HG03378 (cell line): ENCODE measurements around the gene IFNAR2.
"Not testable (repeated sequence)": the region's sequence is repeated elsewhere in the genome, so short reads cannot be mapped to it uniquely, and the experiment has no call there.

Source experiments
- ATAC-seq: cut with Tn5 transposase; IDR thresholded peaks from one replicate; pipeline ENCODE4 v1.9.1; 2021; ENCODE audit warnings: mild to moderate bottlenecking, moderate library complexity; ENCODE audit not compliant: unreplicated experiment

IFNAR2 gene

DNA sequence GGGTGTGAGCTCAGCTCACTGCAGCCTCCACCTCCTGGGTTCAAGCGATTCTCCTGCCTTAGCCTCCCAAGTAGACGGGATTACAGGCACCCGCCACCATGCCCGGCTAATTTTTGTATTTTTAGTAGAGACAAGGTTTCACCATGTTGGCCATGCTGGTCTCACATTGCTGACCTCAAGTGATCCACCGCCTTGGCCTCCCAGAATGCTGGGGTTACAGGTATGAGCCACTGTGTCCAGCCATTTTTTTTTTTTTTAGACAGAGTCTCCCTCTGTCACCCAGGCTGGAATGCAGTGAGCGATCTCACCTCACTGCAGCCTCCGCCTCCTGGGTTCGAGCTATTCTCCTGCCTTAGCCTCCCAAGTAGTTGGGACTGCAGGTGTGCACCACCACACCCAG lies 13.1 kb downstream of the IFNAR2 start:
- ATAC-seq, result not testable (repeated sequence)

DNA sequence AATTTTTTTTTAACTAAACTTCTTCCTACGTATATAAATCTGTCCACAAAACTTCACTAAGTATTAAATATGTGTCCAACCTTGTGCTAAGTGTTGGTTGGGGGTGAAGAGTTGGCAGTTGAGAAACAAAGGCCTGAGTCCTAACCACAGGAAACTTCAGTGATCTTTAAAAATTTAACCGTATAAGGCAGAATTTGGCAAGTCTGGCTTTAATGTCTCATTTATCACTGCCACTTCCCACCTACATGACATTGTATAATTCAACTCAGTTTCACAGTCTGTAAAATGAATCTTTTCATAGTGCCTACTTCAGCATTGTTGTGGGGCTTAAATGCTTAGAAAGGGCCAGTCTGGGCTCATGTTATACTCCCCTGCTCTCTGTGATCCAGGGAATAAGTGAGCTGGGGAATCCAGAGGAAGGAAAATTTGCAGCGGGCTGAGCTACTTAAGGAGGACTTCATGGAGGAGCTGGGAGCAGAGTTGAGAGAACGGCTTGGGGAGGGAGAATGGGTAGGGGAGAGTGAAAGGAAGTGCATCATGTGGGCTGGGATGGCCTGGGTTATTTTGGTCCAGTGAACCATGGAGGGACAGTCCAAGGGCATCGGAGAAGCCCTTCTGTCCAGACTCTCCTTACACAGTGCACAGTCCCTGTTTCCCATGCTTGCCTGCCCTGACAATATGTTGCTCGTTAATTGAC lies 14.5 kb downstream of the IFNAR2 start:
- ATAC-seq, result no peak

DNA sequence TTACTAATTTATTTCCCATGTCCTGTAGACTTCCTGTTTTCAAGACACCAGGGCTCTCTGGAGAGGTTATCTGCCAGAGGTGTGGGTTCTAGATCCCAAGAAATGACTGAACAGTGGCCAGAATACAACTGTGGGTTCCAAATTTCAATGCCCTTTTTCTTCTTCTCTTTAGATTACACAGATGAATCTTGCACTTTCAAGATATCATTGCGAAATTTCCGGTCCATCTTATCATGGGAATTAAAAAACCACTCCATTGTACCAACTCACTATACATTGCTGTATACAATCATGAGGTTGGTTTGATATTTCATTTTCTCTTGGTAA lies 15.0 kb downstream of the IFNAR2 start:
- ATAC-seq, result no peak

DNA sequence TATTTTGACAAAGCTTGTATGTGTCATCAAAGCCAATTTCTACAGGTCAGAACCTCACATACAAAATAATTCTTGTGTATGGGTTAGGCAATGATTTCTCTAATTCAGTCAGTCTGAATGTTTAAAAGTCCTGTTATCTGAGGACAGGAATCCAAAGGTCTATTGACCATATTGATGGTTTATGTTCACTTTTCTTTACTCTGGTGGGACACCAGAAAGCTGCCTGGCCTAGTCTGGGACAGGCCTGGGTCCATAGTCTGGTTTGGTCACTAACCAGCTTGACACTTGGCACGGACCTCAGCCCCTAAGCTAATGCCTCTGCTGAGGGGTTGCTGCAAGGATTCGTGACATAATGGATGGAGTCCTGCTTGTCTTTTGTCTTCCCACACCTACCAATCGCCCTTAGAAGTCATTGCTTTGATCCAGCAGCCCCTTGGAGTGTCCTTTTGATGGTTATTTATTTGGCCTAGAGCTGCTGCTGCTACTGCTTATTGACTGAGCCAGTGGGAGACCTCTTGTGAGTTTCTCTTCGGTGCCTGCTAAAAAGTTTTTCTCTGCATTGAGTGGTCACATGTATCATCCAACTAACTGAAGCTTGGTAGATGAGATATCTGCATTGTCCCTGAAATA lies 15.7 kb downstream of the IFNAR2 start:
- ATAC-seq, result no peak

DNA sequence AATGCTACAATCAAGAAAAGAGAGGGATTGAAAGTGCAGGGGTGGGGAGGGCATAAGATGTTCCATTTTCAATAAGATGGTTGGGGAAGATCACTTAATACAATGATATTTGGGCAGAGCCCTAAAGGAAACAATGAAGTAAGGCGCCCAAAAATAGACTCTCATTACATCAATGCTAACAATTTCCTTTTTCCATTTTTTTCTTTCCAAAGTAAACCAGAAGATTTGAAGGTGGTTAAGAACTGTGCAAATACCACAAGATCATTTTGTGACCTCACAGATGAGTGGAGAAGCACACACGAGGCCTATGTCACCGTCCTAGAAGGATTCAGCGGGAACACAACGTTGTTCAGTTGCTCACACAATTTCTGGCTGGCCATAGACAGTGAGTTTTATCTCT lies 16.8 kb downstream of the IFNAR2 start:
- ATAC-seq, result no peak

DNA sequence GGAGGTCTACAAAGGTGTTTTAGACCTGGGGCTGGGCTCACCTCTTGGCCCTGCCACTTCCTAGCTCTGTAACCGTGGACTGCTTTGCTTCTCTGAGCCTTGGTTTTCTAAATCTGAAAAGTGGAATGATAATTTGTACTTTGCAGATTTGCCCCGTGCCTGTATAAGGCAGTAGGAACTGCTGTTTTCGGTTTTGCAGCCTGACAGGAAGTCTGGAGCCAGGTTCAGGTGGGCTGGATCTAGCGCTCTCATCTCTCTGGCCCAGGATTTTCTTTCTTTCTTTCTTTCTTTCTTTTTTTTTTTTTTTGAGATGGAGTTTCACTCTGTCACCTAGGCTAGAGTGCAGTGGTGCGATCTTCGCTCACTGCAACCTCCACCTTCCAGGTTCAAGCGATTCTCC lies 17.2 kb downstream of the IFNAR2 start:
- ATAC-seq, result no peak

DNA sequence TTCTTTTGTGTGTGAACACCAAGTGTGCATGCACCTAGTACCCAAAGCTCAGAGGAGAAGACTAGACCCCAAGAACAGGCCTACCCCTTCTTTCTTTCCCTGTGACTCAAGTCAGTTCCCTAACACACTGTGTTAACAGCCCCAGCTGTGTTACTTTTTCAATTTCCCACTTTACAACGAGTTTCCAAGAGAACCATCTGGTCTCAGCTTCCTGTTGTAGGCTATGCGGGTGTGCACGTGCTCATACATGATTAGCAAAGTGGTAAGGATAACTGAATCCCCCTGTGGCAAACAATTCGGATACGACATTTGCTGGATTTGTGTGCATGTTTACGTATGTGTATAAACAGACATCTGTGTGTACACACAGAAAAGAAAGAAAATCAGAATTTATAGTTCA lies 17.9 kb downstream of the IFNAR2 start:
- ATAC-seq, result no peak

DNA sequence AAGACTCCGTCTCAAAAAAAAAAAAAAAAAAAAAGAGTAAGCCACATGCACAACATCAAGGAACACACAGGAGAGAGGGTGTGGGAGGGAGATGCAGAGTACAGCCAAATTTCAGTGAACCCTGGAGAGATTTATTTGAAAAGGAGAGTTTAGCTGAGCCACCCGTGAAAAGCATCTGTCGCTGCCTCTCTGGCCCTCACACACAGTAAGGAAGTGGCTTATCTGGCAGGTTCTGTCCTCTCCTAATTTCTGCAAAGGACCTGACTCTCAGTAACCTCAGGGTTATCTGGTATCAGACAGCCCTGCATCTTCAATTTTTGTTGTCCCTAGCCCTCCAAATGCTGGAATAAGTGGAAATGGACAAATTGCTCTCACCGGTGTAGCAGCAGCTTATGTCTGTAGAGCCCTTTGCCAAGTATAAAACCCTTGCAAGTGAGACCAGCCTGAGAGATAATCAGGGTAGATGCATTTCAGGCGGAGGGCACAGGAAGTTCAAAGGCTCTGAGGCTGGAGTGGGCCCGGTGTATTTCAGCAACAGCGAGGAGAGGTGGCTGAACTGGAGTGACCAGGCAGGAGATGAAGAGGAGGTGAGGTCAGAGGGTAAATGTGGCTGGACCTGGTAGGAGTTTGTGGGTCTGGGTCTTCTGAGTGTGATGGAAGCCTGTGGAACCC lies 19.7 kb downstream of the IFNAR2 start:
- ATAC-seq, result no peak

DNA sequence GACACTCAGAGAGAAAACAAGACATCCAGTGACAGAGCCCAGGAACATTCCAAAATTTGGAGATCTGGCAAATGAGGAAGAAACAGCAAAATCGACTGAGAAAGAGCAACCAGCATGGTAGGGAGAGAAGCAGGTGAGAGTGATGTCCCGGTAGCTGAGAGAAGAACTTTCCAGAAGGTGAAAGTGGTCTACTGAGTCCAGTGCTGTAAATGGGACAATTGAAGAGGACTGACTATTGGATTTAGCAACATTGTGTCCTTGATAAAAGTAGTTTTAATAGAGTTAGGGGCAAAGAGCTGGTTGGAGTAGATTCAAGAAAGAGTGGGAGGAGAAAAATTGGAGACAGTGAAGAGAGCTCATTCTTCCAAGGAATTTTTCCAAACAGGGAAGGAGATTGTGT lies 21.4 kb downstream of the IFNAR2 start:
- no peak for ATAC-seq

DNA sequence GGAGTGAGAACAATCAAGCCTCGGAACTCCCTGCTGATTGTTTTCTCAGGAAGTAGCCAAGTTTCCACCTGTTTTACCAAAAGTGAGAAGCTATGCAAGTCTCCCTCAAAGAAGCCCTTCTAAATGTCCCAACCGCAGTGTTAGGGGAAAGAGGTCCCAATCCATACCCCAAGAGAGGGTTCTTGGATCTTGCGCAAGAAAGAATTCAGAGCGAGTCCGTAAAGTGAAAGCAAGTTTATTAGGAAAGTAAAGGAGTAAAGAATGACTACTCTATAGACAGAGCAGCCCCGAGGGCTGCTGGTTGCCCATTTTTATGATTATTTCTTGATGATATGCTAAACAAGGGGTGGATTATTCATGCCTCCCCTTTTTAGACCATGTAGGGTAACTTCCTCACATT lies 23.6 kb downstream of the IFNAR2 start:
- not testable (repeated sequence) for ATAC-seq

DNA sequence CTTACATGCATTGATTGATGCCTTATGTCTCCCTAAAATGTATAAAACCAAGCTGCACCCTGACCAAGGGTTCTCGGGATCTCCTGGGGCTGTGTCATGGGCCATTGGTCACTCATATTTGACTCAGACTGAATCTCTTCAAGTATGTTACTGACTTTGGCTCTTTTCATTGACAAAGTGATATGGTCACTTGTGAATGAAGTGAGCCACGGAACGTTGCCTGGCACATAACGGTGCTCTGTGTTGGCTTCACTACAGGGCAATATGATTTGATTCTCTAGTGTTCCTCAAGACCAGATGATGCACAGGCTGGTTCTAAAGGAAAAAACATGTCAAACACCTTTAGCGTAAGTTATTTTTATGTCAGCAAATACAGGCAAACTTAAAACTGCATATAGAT lies 25.0 kb downstream of the IFNAR2 start:
- ATAC-seq, result no peak

DNA sequence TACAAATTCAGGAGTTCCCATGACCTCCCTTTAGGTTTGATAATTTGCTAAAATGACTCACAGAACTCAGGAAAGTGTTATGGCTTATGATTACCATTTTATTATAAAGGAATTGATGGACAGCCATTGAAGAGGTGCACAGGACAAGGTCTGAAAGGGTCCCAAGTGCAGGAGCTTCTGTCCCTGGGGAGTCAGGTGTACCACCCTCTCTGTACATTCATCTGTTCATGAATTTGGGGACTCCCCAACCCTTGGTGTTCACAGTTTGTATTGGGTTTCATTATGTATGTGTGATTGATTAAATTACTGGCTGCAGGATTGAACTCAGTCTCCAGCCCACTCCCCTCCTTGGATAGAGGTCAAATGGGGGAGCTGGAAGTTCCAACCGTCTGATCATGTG lies 25.7 kb downstream of the IFNAR2 start:
- ATAC-seq, result no peak

DNA sequence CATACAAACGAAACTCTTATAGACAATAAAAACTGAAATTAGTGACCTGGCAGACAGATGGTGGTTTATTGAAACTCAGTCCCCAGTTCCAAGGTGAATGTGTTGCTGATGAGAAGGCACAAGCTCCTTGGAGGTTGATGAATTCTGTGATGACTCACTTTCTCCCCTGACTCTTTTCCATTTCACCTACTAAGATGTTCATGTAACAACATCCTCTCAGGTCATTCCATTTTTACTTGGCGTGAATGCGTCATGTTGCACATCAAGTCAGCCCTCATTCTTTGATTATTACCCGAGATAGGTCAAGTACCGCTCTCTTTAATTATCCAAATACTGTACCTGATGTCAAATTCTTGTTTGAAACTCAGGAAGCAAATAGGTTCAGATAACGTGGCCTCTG lies 26.3 kb downstream of the IFNAR2 start:
- ATAC-seq, result no peak

DNA sequence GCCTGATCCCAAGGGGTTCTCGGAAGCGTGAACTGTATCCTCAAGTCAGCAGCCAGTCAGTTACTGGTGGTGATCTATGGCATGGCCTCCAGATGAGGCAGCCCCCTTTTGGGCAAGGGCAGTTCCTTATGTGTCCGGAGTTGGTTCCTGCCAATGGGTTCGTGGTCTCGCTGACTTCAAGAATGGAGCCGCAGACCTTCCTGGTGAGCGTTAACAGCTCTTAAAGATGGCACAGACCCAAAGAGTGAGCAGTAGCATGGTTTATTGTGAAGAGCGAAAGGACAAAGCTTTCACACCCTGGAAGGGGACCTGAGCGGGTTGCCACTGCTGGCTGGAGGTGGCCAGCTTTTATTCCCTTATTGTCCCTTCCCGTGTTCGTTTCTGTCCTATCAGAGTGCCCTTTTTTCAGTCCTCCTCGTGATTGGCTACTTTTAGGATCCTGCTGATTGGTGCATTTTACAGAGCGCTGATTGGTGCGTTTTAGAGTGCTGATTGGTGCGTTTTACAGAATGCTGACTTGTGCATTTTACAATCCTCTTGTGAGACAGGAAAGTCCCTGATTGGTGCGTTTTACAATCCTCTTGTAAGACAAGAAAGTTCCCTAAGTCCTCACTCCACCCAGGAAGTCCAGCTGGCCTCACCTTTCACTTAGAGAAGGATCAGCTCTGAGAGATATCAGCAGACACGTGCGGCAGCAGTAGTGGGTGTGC lies 27.5 kb downstream of the IFNAR2 start:
- no peak for ATAC-seq

DNA sequence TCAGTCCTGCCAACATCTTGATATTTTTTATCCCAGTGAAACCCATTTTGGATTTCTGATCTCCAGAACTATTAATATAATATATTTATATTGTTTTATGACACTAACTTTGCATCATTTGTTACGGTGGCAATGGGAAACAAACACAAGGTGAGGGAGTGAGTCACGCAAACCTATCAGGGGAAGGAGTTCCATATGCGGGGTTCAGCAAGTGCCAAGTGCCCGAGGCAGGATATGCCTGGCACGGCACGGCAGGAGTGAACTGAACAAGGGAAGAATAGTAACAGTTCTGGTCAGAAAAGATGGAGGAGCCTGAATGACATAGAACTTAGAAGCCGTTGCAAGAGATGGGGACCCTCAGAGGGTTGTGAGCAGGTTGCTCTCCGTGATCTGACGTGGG lies 28.7 kb downstream of the IFNAR2 start:
- no peak for ATAC-seq

DNA sequence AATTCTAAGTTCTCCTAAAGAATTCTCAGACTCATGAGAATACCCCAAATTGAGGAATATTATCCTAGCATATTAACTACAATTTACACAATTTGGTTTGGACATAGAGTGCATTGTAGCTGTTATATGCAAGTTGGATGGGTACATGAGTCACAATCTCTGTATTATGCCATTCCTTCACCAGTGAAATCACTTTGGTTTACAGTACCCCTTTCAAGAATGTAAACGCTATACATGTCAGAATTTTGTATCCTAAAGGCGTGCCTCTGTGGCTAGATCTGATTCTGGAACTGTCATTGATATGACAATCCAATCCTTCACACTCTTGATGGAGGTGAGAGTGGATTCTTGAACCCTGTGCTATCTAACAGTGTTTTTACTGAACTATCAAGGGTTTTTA lies 29.7 kb downstream of the IFNAR2 start:
- ATAC-seq, result no peak

DNA sequence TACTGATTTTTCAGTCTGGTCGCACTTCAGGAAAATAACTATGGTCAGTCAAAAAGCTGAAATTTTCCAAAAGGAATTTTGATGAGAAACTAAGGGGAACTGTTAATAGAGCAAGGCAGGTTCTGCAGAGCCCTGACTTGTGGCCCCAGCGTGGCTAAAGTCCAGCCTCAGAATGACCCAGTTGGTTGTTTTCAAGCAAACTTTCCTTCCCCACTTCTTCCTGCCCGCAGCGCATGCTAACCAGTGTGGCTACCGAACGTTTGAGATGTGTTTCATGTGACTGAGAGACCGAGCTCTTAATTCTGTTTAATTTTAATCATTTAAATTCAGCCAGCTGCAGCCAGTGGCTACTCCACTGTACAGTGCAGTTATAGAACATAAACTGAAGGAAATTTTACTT lies 30.3 kb downstream of the IFNAR2 start:
- ATAC-seq, result no peak

DNA sequence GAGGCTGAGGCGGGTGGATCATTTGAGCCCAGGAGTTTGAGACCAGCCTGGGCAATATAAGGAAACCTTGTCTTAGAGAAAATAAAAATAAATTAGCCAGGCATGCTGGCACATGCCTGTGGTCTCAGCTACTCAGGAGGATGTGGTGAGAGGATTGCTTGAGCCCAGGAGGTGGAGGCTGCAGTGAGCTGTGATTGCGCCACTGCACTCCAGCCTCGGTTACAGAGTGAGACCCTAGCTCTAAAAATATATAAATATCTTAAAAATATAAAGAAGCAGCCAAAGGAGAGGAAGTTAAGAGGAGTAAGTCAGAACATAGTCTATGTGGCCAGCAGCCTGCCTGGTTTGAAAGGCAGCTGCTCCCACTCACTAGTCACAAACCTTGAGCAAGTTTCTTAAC lies 31.9 kb downstream of the IFNAR2 start:
- no peak for ATAC-seq

DNA sequence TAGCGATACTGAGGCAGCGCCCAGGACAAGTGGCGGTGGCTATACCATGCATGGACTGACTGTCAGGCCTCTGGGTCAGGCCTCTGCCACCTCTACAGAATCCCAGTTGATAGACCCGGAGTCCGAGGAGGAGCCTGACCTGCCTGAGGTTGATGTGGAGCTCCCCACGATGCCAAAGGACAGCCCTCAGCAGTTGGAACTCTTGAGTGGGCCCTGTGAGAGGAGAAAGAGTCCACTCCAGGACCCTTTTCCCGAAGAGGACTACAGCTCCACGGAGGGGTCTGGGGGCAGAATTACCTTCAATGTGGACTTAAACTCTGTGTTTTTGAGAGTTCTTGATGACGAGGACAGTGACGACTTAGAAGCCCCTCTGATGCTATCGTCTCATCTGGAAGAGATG lies 33.2 kb downstream of the IFNAR2 start:
- ATAC-seq, result no peak

DNA sequence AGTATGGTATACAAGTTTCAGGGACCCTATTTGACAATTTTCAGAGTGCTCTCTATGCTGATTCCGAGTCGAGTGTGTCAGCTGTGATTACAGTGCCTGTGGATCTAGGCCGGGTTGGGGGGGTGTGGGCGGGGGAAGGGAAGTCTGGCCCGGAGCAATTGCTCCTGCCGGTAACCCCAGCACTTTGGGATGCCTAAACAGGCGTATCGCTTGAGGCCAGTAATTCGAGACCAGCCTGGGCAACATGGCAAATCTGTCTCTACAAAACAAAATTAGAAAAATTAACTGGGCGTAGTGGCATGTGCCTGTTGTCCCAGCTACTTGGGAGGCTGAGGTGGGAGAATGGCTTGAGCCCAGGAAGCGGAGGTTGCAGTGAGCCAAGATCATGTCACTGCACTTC lies 34.8 kb downstream of the IFNAR2 start:
- no peak for ATAC-seq

DNA sequence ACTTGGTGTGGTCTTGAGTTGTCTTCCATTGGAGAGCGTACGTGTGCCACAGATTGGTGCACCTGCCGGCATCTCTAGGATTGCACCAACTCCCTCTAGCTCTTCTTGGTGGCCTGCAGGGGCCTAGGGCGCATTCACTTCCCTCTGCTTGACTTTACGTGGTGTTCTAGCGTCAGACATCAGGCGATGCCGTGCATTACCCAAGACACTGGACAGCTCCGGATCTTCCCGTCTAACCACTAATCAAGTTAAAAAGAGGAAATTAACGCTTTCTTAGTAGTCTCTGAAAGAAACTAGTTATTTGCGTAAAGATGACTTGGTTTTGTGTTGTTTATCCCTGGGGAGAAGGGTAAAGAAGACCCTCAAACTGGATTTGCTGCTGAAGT lies 35.9 kb downstream of the IFNAR2 start:
- ATAC-seq, result peak; percentile 36
